Measurements from ENCODE around the gene PREB. TPM values are rescaled to one million over a fixed set of nuclear protein-coding genes. Genes with fewer than 3 reads are reported as not detected.

PREB gene
- total RNA-seq, 4 donors from 2014 or later = 53.2 to 105 (median 71.1) TPM

DNA sequence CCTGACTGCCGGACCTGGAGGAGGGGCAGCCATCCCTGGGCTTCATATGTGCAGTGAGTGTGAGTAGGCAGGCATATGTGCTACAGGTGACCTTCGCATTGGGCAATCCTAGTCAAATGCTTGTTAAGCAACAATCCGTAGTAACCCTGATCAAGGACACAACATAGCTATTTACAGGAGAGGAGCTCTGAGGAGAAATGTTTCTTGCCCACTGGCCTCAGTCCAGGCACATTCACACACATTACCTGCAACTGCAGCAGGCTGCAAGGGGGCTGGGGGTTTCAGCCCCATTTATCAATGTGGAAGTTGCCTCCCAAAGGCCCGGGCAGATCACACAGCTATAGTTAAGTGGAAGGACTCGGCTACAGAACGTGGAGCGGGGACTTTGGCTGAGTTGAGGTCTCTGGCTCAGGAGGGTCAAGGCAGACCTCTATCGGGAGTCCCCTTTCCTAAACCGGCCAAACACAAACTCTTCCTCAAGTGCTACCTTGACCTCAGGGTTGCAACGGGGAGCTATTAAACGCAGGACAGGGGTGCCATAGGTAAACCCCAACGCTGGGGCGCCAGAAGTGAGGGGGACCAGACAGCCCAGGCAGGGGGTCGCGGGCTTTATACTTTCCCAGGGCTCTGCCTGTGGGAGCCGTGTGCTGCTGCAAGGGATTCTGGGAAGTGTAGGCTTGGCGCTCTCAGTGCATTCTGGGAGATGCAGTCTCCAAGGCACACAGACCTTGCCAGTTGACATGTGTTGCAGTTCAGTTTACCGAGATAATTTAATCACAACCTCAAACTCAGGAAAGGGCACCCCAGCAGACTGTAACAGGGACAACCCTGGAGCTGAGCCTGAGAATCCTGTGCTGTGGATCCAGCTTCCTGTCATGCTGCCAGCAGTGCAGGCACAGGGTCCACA, 38.4 kb downstream of the PREB start:
- no peaks in the 10 kb centered on the region for H3K9me3 ChIP-seq
- H3K36me3 ChIP-seq = no peaks in the 10 kb centered on the region
- no peak overlapping the region for H3K27ac ChIP-seq
- no peaks in the 10 kb centered on the region for H3K27me3 ChIP-seq
- in situ Hi-C loops (cut with MboI; ENCODE audit: low pct_ligation_motif_present in 1 of 4, low pct_unique_long_range_greater_than_20kb in 1 of 4, low sequenced_read_pairs in 3 of 4) = loop anchor here (5.0 to 25.0 kb wide), 3 partner anchors 96 to 186 kb away; partner anchors contain the start of genes MAPRE3 (in 3 of the 4) and TRIM54 (in 1 of the 4)
- DNase-seq = peak; percentile 55
- H3K4me3 ChIP-seq = peak overlapping the region in 1 of 4 donors; percentile 34
- TF ChIP-seq EP300 (IDR thresholded peaks at IDR 0.05; ENCODE audit: low read depth) = no peak
- no peak for TF ChIP-seq POLR2AphosphoS5 (IDR thresholded peaks at IDR 0.05)
- TF ChIP-seq, protein P1, sequence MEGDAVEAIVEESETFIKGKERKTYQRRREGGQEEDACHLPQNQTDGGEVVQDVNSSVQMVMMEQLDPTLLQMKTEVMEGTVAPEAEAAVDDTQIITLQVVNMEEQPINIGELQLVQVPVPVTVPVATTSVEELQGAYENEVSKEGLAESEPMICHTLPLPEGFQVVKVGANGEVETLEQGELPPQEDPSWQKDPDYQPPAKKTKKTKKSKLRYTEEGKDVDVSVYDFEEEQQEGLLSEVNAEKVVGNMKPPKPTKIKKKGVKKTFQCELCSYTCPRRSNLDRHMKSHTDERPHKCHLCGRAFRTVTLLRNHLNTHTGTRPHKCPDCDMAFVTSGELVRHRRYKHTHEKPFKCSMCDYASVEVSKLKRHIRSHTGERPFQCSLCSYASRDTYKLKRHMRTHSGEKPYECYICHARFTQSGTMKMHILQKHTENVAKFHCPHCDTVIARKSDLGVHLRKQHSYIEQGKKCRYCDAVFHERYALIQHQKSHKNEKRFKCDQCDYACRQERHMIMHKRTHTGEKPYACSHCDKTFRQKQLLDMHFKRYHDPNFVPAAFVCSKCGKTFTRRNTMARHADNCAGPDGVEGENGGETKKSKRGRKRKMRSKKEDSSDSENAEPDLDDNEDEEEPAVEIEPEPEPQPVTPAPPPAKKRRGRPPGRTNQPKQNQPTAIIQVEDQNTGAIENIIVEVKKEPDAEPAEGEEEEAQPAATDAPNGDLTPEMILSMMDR (IDR thresholded peaks at IDR 0.05) = no peak
- TF ChIP-seq POLR2A (IDR thresholded peaks at IDR 0.05) = no peak
- intact Hi-C loops (cut with DNase I; ENCODE audit: low total_unique reads) = no loop called here
- H3K4me1 ChIP-seq = peaks cover 3 to 14% (median 9%) of the 10 kb centered on the region in 4 donors
- WGBS, 2 donors (ENCODE audit: low coverage in 1 of 2) = 48 to 100% methylated on average over 1 to 16 of the region's 18 CpGs

DNA sequence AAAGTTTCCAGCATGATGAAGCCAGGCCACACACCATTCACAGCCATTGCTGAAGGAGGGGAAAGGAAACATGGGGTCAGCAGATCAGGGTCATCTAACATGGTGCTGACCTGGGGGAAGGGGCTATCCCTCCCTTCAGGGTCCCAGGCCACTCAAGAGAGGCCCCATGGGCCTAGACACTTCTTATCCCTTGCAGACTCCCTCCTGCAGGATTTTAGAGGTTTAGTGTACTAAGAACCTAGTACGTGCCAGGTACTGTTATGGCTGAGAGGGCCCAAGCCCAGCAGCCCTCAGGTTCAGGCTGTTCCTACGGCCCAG, 39.0 kb downstream of the PREB start:
- WGBS, 2 donors (ENCODE audit: low coverage in 1 of 2) = 100% methylated on average over 2 of the region's 2 CpGs
- no peaks in the 10 kb centered on the region for H3K27me3 ChIP-seq
- H3K27ac ChIP-seq = no peak overlapping the region
- peaks cover 3 to 14% (median 9%) of the 10 kb centered on the region in 4 donors for H3K4me1 ChIP-seq
- H3K36me3 ChIP-seq = no peaks in the 10 kb centered on the region
- in situ Hi-C loops (cut with MboI; ENCODE audit: low pct_ligation_motif_present in 1 of 4, low pct_unique_long_range_greater_than_20kb in 1 of 4, low sequenced_read_pairs in 3 of 4) (loop anchor here (5.0 to 25.0 kb wide), 3 partner anchors 97 to 187 kb away; partner anchors contain the start of genes MAPRE3 (in 3 of the 4) and TRIM54 (in 1 of the 4)), intact Hi-C loops (cut with DNase I; ENCODE audit: low total_unique reads) (no loop called here)
- no peaks in the 10 kb centered on the region for H3K9me3 ChIP-seq
- no peak for DNase-seq
- H3K4me3 ChIP-seq = no peak overlapping the region
- TF ChIP-seq, protein P1 (IDR thresholded peaks at IDR 0.05) = no peak
- TF ChIP-seq POLR2AphosphoS5 (IDR thresholded peaks at IDR 0.05) = no peak
- no peak for TF ChIP-seq POLR2A (IDR thresholded peaks at IDR 0.05)
- TF ChIP-seq EP300 (IDR thresholded peaks at IDR 0.05; ENCODE audit: low read depth) = no peak

DNA sequence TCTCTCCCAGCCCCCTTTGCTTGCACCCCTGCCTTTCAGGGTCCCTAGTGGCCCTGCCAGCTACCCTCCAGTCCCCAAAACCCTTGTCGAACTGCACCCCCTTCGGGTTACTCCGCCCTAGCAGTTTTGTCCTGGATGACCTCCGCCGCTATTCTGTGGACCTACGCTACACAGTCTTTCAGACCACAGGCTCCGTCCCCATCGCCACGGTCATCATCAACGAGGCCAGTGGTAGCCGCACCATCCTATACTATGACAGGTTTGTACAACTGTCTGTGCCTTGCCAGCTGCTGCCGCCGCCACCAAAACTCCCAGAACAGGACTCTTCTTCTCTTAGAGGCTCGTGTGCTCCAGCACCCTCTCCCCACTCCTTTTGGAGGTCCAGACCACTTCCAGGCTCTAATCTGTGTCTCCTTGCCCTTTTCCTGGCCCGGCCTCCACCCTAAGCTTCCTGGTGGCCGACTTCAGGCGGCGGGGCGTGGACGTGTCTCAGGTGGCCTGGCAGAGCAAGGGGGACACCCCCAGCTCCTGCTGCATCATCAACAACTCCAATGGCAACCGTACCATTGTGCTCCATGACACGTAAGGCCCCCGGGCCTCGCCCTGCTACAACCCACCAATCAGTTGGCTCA, 40.0 kb downstream of the PREB start:
- intact Hi-C loops (cut with DNase I; ENCODE audit: low total_unique reads) = no loop called here
- 83 to 93% methylated on average over 3 to 24 of the region's 24 CpGs for WGBS, 2 donors (ENCODE audit: low coverage in 1 of 2)
- no peak for DNase-seq
- no peak overlapping the region for H3K27ac ChIP-seq
- H3K4me3 ChIP-seq = no peak overlapping the region
- in situ Hi-C loops (cut with MboI; ENCODE audit: low pct_ligation_motif_present in 1 of 4, low pct_unique_long_range_greater_than_20kb in 1 of 4, low sequenced_read_pairs in 3 of 4) = loop anchor here in 3 of 4 donors (25.0 kb wide), 1 partner anchor 132 kb away; the partner anchor contains the start of gene MAPRE3 (in 3 of the 3)
- no peaks in the 10 kb centered on the region for H3K9me3 ChIP-seq
- no peaks in the 10 kb centered on the region for H3K36me3 ChIP-seq
- TF ChIP-seq, protein P1 (IDR thresholded peaks at IDR 0.05) = no peak
- TF ChIP-seq POLR2AphosphoS5 (IDR thresholded peaks at IDR 0.05) (no peak), EP300 (IDR thresholded peaks at IDR 0.05; ENCODE audit: low read depth) (no peak), POLR2A (IDR thresholded peaks at IDR 0.05) (no peak)
- H3K27me3 ChIP-seq = no peaks in the 10 kb centered on the region
- peaks cover 3 to 14% (median 9%) of the 10 kb centered on the region in 4 donors for H3K4me1 ChIP-seq
